HG02970 (cell line): Measurements from ENCODE around the gene SNX33.
A peak's percentile ranks its signal among the peaks of the same experiment; 100 is the strongest.
"Not testable (repeated sequence)": the region's sequence is repeated elsewhere in the genome, so short reads cannot be mapped to it uniquely, and the experiment has no call there.

Source experiments
- ATAC-seq: cut with Tn5 transposase; IDR thresholded peaks from one replicate; pipeline ENCODE4 v1.9.1; 2021; ENCODE audit warnings: mild to moderate bottlenecking, moderate library complexity, moderate number of reproducible peaks; ENCODE audit not compliant: unreplicated experiment, low FRiP score

Gene SNX33

GRCh38 chr15:75697523-75697922, 49.8 kb downstream of the SNX33 start:
- ATAC-seq = no peak

- ATAC-seq = not testable (repeated sequence)
These were observed 50.4 kb downstream of the SNX33 start for GRCh38 chr15:75697974-75698747.

GRCh38 chr15:75699517-75699916, 51.8 kb downstream of the SNX33 start:
- ATAC-seq = not testable (repeated sequence)

- ATAC-seq = peak; percentile 51
These were observed 52.5 kb downstream of the SNX33 start for GRCh38 chr15:75699961-75700874.

- not testable (repeated sequence) for ATAC-seq
These were observed 53.6 kb downstream of the SNX33 start for GRCh38 chr15:75701071-75702003.

- ATAC-seq = no peak
These were observed 54.7 kb downstream of the SNX33 start for GRCh38 chr15:75702436-75702835.

GRCh38 chr15:75703440-75704262, 55.9 kb downstream of the SNX33 start:
- ATAC-seq = not testable (repeated sequence)

- no peak for ATAC-seq
These were observed 56.5 kb downstream of the SNX33 start for GRCh38 chr15:75704263-75704615.

- ATAC-seq = no peak
These were observed 56.9 kb downstream of the SNX33 start for GRCh38 chr15:75704618-75705017.

- ATAC-seq = not testable (repeated sequence)
These were observed 57.7 kb downstream of the SNX33 start for GRCh38 chr15:75705375-75705774.

GRCh38 chr15:75705854-75706681, 58.4 kb downstream of the SNX33 start:
- no peak for ATAC-seq

- no peak for ATAC-seq
These were observed 58.9 kb downstream of the SNX33 start for GRCh38 chr15:75706682-75706954.

GRCh38 chr15:75709458-75709857, 61.7 kb downstream of the SNX33 start:
- not testable (repeated sequence) for ATAC-seq

- ATAC-seq = not testable (repeated sequence)
These were observed 63.2 kb downstream of the SNX33 start for GRCh38 chr15:75710874-75711273.

- ATAC-seq = not testable (repeated sequence)
These were observed 63.8 kb downstream of the SNX33 start for GRCh38 chr15:75711495-75711894.
